A673 (cell line): Measurements from ENCODE around the gene CNGA3. TPM values are rescaled to one million over a fixed set of nuclear protein-coding genes. Genes with fewer than 3 reads are reported as not detected.

Experiments used
- Bru-seq: library from RNA; stranded (reverse); fragments of 400-500 nt; gene quantifications from one replicate; lab custom pipeline; 2021; lab: Mats Ljungman, UMichigan
- BruChase-seq, 2 experiments: library from RNA; stranded (reverse); fragments of 400-500 nt; gene quantifications; one replicate each; lab custom pipeline; 2021; lab: Mats Ljungman, UMichigan
- BruUV-seq: library from RNA; stranded (reverse); fragments of 400-500 nt; replicated peaks from 2 replicates; lab custom pipeline; 2021; lab: Mats Ljungman, UMichigan
- CTCF ChIA-PET: fragments of 300-600 bp; sonication (Branson Sonifier 250); formaldehyde crosslinking; loops from one replicate; lab custom pipeline; 2022; ENCODE audit warnings: antibody characterized with exemption; lab: Charles Lee
- POLR2A ChIA-PET: fragments of 300-600 bp; sonication (Branson Sonifier 250); formaldehyde crosslinking; loops from one replicate; lab custom pipeline; 2022; ENCODE audit warnings: antibody characterized with exemption; ENCODE audit not compliant: low non-redundant PET; lab: Charles Lee
- DNase-seq: peaks from one replicate; pipeline ENCODE4 v3.0.0-alpha.2; 2015; ENCODE audit warnings: low spot score
- H3K27ac ChIP-seq: fragments of 200-600 bp; sonication (generic); 2 replicates; pipeline ENCODE4 v1.5.1; 2016; ENCODE audit warnings: mixed run types, low read depth, mild to moderate bottlenecking, mixed read lengths, antibody characterized with exemption, low read length; ENCODE audit not compliant: poor library complexity, severe bottlenecking
- H3K27me3 ChIP-seq: fragments of 200-600 bp; sonication (generic); replicated peaks from 2 replicates; pipeline ENCODE4 v1.6.1; 2017; ENCODE audit warnings: mixed run types, low read depth, mild to moderate bottlenecking, mixed read lengths, antibody characterized with exemption, low read length; ENCODE audit not compliant: insufficient read depth, poor library complexity
- H3K36me3 ChIP-seq: fragments of 200-600 bp; sonication (generic); 2 replicates; pipeline ENCODE4 v1.6.1; 2016; ENCODE audit warnings: mixed run types, mild to moderate bottlenecking, mixed read lengths, antibody characterized with exemption, low read length; ENCODE audit not compliant: insufficient read depth, poor library complexity, severe bottlenecking
- H3K4me1 ChIP-seq: fragments of 200-600 bp; sonication (generic); 2 replicates; pipeline ENCODE4 v1.6.1; 2017; ENCODE audit warnings: mixed run types, mild to moderate bottlenecking, mixed read lengths, antibody characterized with exemption, low read length; ENCODE audit not compliant: insufficient read depth, poor library complexity, severe bottlenecking
- H3K4me3 ChIP-seq: fragments of 200-600 bp; sonication (generic); 2 replicates; pipeline ENCODE4 v1.5.1; 2016; ENCODE audit warnings: low read depth, mixed run types, mild to moderate bottlenecking, mixed read lengths, low read length; ENCODE audit not compliant: poor library complexity, severe bottlenecking
- H3K9me3 ChIP-seq: fragments of 200-600 bp; sonication (generic); 2 replicates; pipeline ENCODE4 v1.6.1; 2016; ENCODE audit warnings: mixed run types, low read depth, mild to moderate bottlenecking, mixed read lengths, antibody characterized with exemption, low read length; ENCODE audit not compliant: poor library complexity, severe bottlenecking
- CTCF ChIP-seq: fragments of 300-800, 200-600 bp; sonication (generic); conservative IDR thresholded peaks from 2 replicates; pipeline ENCODE4 v1.5.1; 2017; ENCODE audit warnings: low read depth, mild to moderate bottlenecking, antibody characterized with exemption, low read length, moderate library complexity, mixed read lengths
- EZH2 ChIP-seq: fragments of 200-600 bp; sonication (generic); IDR thresholded peaks from 2 replicates; pipeline ENCODE4 v1.6.1; 2017; ENCODE audit warnings: borderline replicate concordance, low read depth, mild to moderate bottlenecking, mixed read lengths, antibody characterized with exemption, low read length; ENCODE audit not compliant: poor library complexity, severe bottlenecking
- intact Hi-C: fragments of 100-400 bp; cut with micrococcal nuclease; formaldehyde crosslinking; loops from one replicate; pipeline ENCODE4 v1.10.0; 2022; ENCODE audit not compliant: unreplicated experiment
- long read RNA-seq: library from polyadenylated mRNA; stranded (forward); transcript quantifications from one replicate; pipeline ENCODE4 v2.0.0, GENCODE V29; 2022
- total RNA-seq: library from RNA; stranded (reverse); gene quantifications from 2 replicates; pipeline ENCODE4 v1.2.3, GENCODE V29; 2021

CNGA3 gene
- total RNA-seq = not detected in 2 replicates
- Bru-seq, nascent RNA = not detected
- BruChase-seq, experiment 1, labeled RNA remaining after a 2-hour chase = not detected
- BruChase-seq, experiment 2, labeled RNA remaining after a 6-hour chase = not detected
- long read RNA-seq = 0 reads

GRCh38 chr2:98346311-98347236, at the start of gene CNGA3:
TSS of gene CNGA3 (plus strand) at chr2:98346456. CDS start at chr2:98369976, 23,520 bp downstream.
- Histone ChIP-seq H3K27me3 (peaks cover 95% of the 10 kb centered on the region), H3K4me3 (no peak within 1 kb of the TSS), H3K36me3 (no peaks in the 10 kb centered on the region), H3K9me3 (no peaks in the 10 kb centered on the region), H3K4me1 (no peaks in the 10 kb centered on the region), H3K27ac (no peak within 1 kb of the TSS)
- POLR2A ChIA-PET = no interaction called here
- CTCF ChIA-PET = no interaction called here
- TF ChIP-seq CTCF (no peak), EZH2 (peak; percentile 77)
- no TSS peak for BruUV-seq
- intact Hi-C loops = no loop called here
- DNase-seq = peak; percentile 16

GRCh38 chr2:98297817-98298682, 48.2 kb upstream of the CNGA3 start:
- no peaks in the 10 kb centered on the region for H3K36me3 ChIP-seq
- no peak for DNase-seq
- H3K27me3 ChIP-seq = peaks cover 67% of the 10 kb centered on the region
- TF ChIP-seq CTCF (no peak), EZH2 (no peak)
- H3K4me3 ChIP-seq = no peak overlapping the region
- ChIA-PET POLR2A (no interaction called here), CTCF (no interaction called here)
- no peak overlapping the region for H3K27ac ChIP-seq
- intact Hi-C loops = no loop called here
- H3K9me3 ChIP-seq = no peaks in the 10 kb centered on the region
- no TSS peak for BruUV-seq
- no peaks in the 10 kb centered on the region for H3K4me1 ChIP-seq

GRCh38 chr2:98298683-98299164, 47.5 kb upstream of the CNGA3 start:
- CTCF ChIA-PET = no interaction called here
- DNase-seq = no peak
- POLR2A ChIA-PET = no interaction called here
- TF ChIP-seq CTCF (no peak), EZH2 (no peak)
- BruUV-seq = no TSS peak
- intact Hi-C loops = no loop called here
- no peak overlapping the region for H3K27ac ChIP-seq
- no peaks in the 10 kb centered on the region for H3K4me1 ChIP-seq
- no peaks in the 10 kb centered on the region for H3K9me3 ChIP-seq
- no peak overlapping the region for H3K4me3 ChIP-seq
- peaks cover 70% of the 10 kb centered on the region for H3K27me3 ChIP-seq
- H3K36me3 ChIP-seq = no peaks in the 10 kb centered on the region
